Posterior cingulate gyrus (tissue), 11 donors: Measurements from ENCODE around the gene SORL1.

Experiments
- DNase-seq, 10 donors: peaks; one replicate each; pipeline versions ENCODE4 v3.0.0 to v3.0.0-alpha.2; 2020 to 2021; ENCODE audit warnings: mixed read lengths in 3 of 10
- intact Hi-C: fragments of 100-400 bp; cut with DNase I; formaldehyde crosslinking; loops from one replicate; pipeline ENCODE4 v1.15.1; 2023

Gene SORL1

GRCh38 chr11:121524233-121524631 is 72.1 kb downstream of the SORL1 start:
- DNase-seq = peak in 1 of 10 donors; percentile 72
- intact Hi-C loops = no loop called here

DNA sequence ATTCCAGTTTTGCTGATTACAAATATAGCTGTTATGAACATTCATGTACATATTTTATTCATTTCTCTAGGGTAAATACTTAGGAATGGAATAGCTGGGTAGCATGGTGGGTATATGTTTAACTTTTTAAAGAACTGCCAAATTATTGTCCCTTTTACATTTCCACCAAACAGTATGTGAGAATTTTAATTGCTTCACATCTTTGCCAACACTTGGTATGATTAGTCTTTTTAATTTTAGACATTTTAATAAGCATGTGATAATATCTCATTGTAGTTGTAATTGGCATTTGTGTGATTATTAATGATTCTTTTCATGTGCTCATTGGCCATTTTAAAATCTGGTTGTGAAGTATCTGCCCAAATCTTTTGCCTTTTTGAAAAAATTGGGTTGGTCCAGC is 73.3 kb downstream of the SORL1 start:
- no peak for DNase-seq
- intact Hi-C loops = no loop called here

- DNase-seq = no peak
- intact Hi-C loops = loop anchor here (5.0 kb wide), 1 partner anchor 78 kb away; the partner anchor contains the start of genes SORL1 and SORL1-AS1
Measured at GRCh38 chr11:121530257-121530656, 78.1 kb downstream of the SORL1 start.

- DNase-seq = no peak
- intact Hi-C loops = loop anchor here (5.0 kb wide), 1 partner anchor 81 kb away; the partner anchor contains the start of genes SORL1 and SORL1-AS1
Measured at GRCh38 chr11:121533601-121534000, 81.5 kb downstream of the SORL1 start.

DNA sequence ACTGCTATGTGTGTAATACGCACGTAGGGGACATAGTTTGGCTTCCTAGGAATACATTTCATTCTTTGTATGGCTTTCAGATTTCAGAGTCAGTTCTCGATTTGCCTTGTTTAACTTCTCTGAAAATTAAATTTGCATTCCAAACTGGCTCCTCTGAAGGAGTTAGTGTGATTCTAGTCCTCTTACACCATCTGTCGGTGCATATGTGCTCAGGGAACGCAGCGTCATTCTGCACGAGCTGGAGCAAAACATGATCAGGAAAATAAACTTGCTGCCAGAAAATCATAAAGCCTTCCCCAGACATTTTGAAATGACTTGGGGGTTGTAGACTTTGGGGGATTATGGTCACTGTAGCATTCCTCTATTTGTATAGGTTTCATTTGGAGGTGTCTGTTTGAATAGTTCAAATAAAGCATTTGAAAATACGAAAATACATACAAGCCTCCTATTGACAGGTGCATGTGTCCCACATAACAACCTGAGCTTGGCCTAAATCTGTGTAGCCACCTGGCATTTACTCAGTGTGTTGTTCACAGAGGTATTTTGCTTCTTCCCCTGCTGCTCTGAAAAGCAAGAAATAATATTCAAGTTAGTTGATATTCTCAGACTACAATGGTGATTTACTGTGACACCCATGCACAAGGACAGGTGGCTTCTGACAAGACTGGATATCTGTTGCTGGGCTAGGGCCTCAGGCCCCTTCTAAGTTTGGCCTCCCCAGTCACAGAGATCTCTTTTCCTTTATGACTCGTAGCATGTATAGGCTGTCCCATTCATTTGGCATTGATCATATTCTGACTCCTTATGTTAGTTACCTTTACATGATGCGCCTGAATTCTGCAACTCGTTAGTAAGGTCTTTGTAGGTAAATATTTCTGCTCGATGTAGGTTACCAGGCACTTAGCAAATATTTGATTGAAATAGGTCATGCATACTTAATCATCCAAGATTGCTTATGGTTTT is 82.3 kb downstream of the SORL1 start:
- DNase-seq = peak in 9 of 10 donors; percentile 41 to 92 (median 54)
- intact Hi-C loops = loop anchor here (1.0 to 5.0 kb wide), 2 partner anchors 82 to 213 kb away; partner anchors contain the start of genes SORL1 and SORL1-AS1

DNA sequence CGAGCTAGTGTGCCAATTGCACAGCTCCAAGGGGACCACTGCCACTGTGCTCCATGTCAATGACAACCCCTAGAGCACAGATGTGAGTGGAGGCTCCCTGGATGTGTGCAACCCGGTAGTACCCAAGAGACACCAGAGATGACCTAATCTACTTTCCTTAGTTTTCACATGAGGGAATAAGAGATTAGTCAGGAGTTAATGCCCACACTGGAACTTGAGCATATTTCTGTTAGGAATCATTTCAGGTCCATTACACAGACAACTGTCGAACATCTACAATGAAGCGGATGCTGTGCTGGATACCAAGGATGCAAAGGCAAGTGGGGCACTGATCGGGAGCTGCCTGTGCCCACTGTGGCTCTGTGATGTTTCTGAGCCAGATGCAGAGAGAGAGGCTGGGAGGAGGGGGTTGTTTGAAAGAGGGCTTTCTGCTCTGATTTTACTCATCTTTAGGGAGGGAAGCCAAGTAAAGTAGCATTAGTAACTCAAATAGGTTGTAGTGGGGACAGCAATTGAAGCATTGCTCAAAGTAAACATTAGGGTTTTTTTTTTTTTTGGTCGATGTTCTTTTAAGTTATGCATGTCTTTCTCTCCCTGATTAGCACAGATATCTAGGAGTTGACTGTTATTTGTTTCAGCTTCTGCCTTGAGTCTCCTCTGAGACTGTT is 83.1 kb downstream of the SORL1 start:
- no peak for DNase-seq
- intact Hi-C loops = no loop called here

- peak in 1 of 10 donors; percentile 80 for DNase-seq
- intact Hi-C loops = no loop called here
Measured at GRCh38 chr11:121536126-121536525, 84.0 kb downstream of the SORL1 start.

GRCh38 chr11:121538054-121538453 is 85.9 kb downstream of the SORL1 start:
- intact Hi-C loops = no loop called here
- DNase-seq = no peak

DNA sequence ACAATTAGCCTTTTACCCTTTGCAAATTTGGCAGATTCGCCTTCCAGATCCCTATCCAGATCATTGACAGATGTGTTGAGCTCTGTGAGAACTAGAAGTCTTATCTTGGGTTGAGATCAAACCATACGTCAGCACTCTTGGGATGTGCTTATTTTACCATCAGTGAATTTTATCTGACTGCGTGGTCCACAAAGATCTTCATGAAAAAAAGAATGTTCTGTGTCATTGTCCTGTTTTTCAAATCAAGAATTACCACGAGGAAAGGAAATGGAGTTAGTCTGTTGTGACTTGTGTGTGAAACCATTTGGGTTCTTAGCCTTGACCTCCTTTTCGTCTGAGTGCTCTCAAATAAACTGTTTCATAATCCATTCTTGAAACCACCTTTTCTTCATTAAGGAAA is 86.9 kb downstream of the SORL1 start:
- DNase-seq = no peak
- intact Hi-C loops = no loop called here

DNA sequence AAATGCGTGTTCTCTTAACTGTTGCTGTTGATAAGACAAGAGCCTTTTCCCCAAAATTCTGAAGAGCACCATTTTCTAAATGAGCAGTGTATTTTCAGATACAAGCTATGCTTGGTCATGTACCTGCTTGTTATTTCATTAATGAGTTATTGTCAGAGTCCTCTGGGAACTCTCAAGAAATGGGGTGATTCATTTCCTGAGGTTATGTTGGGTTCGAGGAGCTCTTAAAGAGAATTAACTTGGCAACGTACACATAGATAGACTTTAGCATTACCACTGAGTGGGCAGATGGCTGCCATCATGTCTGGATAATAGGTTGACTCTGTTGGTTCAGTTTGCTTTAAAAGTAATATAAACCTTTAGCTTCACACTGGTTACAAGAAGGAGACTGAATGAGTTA is 88.5 kb downstream of the SORL1 start:
- intact Hi-C loops = no loop called here
- no peak for DNase-seq

DNA sequence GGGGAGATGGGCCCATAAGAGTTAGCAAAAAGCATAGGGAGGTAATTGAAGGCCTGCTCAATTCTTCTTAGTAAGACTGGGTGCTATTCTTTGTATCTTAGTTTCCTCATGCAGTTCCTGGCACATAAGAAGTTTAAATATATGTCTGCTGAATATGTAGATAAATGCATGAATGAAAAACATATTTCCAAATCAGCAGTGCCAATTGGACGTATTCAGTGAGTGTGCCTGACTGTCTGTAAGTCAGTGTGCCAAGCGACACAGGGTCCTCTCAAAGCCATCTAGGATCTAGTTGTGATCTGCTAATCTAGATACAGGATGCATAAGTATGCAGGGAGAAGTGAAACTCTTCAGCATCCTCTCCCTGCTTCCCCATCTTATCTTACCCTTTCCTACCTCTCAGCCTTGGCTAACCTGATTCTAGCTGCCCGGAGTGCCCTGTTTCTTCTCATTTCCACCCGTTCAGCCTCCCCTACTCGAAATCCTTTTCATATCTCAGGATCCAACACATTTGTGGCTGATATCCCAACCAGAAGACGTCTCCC is 91.8 kb downstream of the SORL1 start:
- DNase-seq = no peak
- intact Hi-C loops = no loop called here

DNA sequence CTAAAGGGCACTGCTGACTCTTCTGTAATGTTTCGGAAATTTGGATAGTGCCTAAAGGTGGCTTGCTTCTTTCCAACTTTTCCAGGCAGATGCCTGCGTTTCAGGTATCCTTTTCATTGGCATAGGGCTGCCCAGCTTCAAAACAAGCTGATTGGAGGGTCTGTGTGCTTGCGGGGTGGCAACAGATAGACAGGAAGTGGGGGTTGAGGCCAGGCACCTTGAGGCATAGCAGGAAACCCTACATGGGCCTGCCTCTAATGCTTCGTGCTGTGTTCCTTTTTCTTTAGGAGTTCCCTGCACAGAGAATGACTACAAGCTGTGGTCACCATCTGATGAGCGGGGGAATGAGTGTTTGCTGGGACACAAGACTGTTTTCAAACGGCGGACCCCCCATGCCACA is 92.8 kb downstream of the SORL1 start:
- DNase-seq = no peak
- intact Hi-C loops = no loop called here

GRCh38 chr11:121547574-121547973 is 95.5 kb downstream of the SORL1 start:
- intact Hi-C loops = no loop called here
- no peak for DNase-seq

DNA sequence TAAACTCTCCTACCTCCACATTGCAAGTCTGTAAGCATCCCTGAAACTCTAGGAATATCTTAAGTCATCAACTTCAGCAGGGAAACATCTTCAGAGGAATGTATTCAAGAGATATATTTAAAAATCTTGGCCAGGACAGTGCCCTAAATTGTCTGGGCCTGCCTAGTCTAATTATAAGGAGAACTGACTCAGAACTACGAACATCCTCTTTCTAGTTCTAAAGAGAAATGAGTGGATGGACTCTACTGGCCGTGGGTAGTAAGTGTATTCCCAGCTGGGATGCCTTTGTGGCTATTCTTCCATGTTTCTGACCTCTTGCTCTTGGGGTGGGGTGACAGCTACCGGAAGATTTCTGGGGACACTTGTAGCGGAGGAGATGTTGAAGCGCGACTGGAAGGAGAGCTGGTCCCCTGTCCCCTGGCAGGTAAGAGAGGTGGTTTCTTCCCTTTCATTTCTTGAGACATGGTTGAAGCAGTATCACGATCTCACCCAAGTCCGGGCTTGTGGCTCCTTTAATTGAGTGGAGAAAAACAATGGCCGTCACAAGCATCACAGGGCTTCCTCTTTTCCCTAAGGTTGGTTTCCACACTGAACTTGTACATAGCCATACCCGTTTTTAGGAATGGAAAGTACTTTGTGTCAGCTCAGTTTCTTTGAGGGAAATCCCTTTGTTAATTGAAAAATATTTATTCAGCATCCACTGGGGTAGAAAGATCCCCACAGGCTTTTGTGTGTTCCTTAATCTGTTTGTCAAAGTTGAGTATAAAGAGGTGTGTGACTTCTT is 98.3 kb downstream of the SORL1 start:
- DNase-seq = no peak
- intact Hi-C loops = no loop called here

- intact Hi-C loops = no loop called here
- no peak for DNase-seq
Measured at GRCh38 chr11:121551463-121551862, 99.3 kb downstream of the SORL1 start.

DNA sequence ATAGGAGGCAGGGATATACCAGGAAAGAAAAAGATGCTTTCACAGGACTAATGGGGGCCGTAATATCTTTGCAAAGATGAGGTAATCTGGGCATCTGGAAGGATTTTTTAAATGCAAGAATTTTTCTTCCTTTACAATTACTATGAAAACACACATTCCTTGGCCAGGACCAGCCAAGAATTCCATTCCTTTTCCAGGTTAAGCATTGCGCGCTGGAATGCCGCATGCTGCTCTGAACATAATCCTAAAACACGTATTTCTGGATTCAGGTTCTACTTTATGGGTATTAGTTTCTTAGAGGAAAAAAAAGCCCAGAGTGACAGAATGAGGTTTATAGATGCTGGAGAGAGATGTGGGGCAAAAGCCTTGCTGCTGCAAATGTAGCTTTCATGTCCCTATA is 100.0 kb downstream of the SORL1 start:
- DNase-seq = no peak
- intact Hi-C loops = no loop called here

GRCh38 chr11:121552644-121553043 is 100.5 kb downstream of the SORL1 start:
- no peak for DNase-seq
- intact Hi-C loops = no loop called here

DNA sequence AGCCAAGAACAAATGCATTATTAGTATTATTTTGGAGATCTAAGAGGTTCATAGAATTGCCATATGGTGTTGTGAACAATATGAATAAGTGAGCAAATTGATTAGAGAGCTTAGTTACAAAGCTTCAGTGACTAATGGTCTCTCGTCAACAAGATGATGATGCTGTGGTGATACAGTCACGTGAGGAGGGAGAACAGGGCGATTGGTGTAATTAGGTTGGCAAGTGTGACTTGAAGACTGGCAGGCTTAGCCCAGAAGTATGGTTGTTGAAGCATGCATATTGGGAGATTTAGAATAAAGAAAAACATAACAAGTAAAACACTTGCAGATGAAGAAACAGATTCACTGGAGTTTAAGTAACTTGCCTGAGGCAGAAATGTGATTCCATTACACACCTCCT is 101.3 kb downstream of the SORL1 start:
- no peak for DNase-seq
- intact Hi-C loops = no loop called here

GRCh38 chr11:121553806-121554205 is 101.7 kb downstream of the SORL1 start:
- DNase-seq = no peak

GRCh38 chr11:121554552-121554951 is 102.4 kb downstream of the SORL1 start:
- intact Hi-C loops = no loop called here
- no peak for DNase-seq

More at GRCh38 chr11:121553806-121554205, 101.7 kb downstream of the SORL1 start:
- intact Hi-C loops = no loop called here
